GM12878 (cell line): Measurements from ENCODE around the gene ZCRB1. TPM values are rescaled to one million over a fixed set of nuclear protein-coding genes. Genes with fewer than 3 reads are reported as not detected.

Experiments used
- ATAC-seq: fragments of 200-7000 bp; cut with Tn5 transposase; 3 replicates; pipeline ENCODE4 v1.9.1; 2020; ENCODE audit warnings: mild to moderate bottlenecking, moderate library complexity
- BruUV-seq: library from RNA; stranded (reverse); fragments of 400-500 nt; replicated peaks from 2 replicates; lab custom pipeline; 2021; lab: Mats Ljungman, UMichigan
- CTCF ChIA-PET: fragments of 300-600 bp; sonication (Branson Sonifier 250); formaldehyde crosslinking; extraction: SDS; loops from one replicate; lab custom pipeline; 2021; ENCODE audit warnings: inconsistent platforms; lab: Yijun Ruan, JAX
- POLR2A ChIA-PET: fragments of 350-600 bp; formaldehyde crosslinking; extraction: SDS; loops from one replicate; lab custom pipeline; 2021; ENCODE audit warnings: inconsistent platforms; lab: Charles Lee
- RAD21 ChIA-PET: fragments of 300-600 bp; sonication (Branson Sonifier 250); formaldehyde crosslinking; loops from one replicate; lab custom pipeline; 2023; ENCODE audit warnings: antibody characterized with exemption; ENCODE audit not compliant: unreplicated experiment; lab: Charles Lee
- SMC1A ChIA-PET: fragments of 300-600 bp; sonication (Branson Sonifier 250); formaldehyde crosslinking; loops from one replicate; lab custom pipeline; 2023; ENCODE audit not compliant: unreplicated experiment, uncharacterized antibody; lab: Charles Lee
- DNase-seq: peaks from one replicate; pipeline ENCODE4 v3.0.0-alpha.2; 2011; ENCODE audit warnings: low read depth, low spot score
- FAIRE-seq: peaks from 3 replicates; lab custom pipeline; 2011; peaks lifted over from hg19 to GRCh38; lab: Jason Lieb, UNC
- H2AFZ ChIP-seq: 2 replicates; pipeline ENCODE4 v1.6.0; 2011; ENCODE audit warnings: low read depth, low read length, control low read depth; ENCODE audit not compliant: control insufficient read depth
- H3K27ac ChIP-seq: 2 replicates; pipeline ENCODE4 v1.5.1; 2011; ENCODE audit warnings: control low read depth; ENCODE audit not compliant: control insufficient read depth, insufficient read depth
- H3K27me3 ChIP-seq, 2 experiments: replicated peaks in 1 of 2; 2 replicates each; pipeline versions ENCODE4 v1.6.0 to v1.6.1; 2011; ENCODE audit warnings: low read length in 1 of 2; ENCODE audit not compliant: control insufficient read depth in 2 of 2, insufficient read depth in 2 of 2
- H3K36me3 ChIP-seq, 2 experiments: 2 replicates each; pipeline ENCODE4 v1.5.1; 2011; ENCODE audit warnings: low read length in 1 of 2; ENCODE audit not compliant: control insufficient read depth in 2 of 2, insufficient read depth in 2 of 2
- H3K4me1 ChIP-seq: 2 replicates; pipeline ENCODE4 v1.6.1; 2011; ENCODE audit warnings: mild to moderate bottlenecking, low read length, moderate library complexity, mixed read lengths; ENCODE audit not compliant: control insufficient read depth, insufficient read depth
- H3K4me2 ChIP-seq: 2 replicates; pipeline ENCODE4 v1.6.0; 2011; ENCODE audit warnings: control low read depth; ENCODE audit not compliant: control insufficient read depth, insufficient read depth
- H3K4me3 ChIP-seq: fragments of 200-600 bp; sonication (generic); 2 replicates; pipeline ENCODE4 v1.5.1; 2016
- H3K79me2 ChIP-seq: 2 replicates; pipeline ENCODE4 v1.6.0; 2011; ENCODE audit warnings: low read length; ENCODE audit not compliant: control insufficient read depth, insufficient read depth
- H3K9ac ChIP-seq: 2 replicates; pipeline ENCODE4 v1.8.0; 2011; ENCODE audit warnings: low read length, control low read depth, mixed read lengths; ENCODE audit not compliant: control insufficient read depth, insufficient read depth
- H3K9me3 ChIP-seq: replicated peaks from 3 replicates; pipeline ENCODE4 v1.5.1; 2011; ENCODE audit warnings: mild to moderate bottlenecking, low read length; ENCODE audit not compliant: control insufficient read depth, insufficient read depth
- H4K20me1 ChIP-seq: 2 replicates; pipeline ENCODE4 v1.6.0; 2011; ENCODE audit not compliant: control insufficient read depth, insufficient read depth
- MYB ChIP-seq: fragments of 150-350 bp; IDR thresholded peaks from 2 replicates; pipeline ENCODE4 v1.6.1; 2014; ENCODE audit warnings: mild to moderate bottlenecking, low read depth, low read length, borderline replicate concordance
- NRF1 ChIP-seq: conservative IDR thresholded peaks from 2 replicates; pipeline ENCODE4 v1.6.1; 2011; ENCODE audit warnings: mild to moderate bottlenecking, low read depth, low read length, improper control_type of control experiment
- RAD51 ChIP-seq: fragments of 450-650 bp; IDR thresholded peaks from 2 replicates; pipeline ENCODE4 v1.6.1; 2016; ENCODE audit warnings: moderate library complexity, mild to moderate bottlenecking, inconsistent platforms
- YY1 ChIP-seq: IDR thresholded peaks from 2 replicates; pipeline ENCODE4 v1.6.1; 2011; ENCODE audit warnings: low read depth, mild to moderate bottlenecking, low read length
- WGBS: methylation state at CpG from one replicate; pipeline ENCODE4 v1.1.6; 2016; ENCODE audit warnings: low lambda C conversion rate; ENCODE audit not compliant: insufficient replicate concordance, insufficient coverage; ENCODE audit errors: missing lambda C conversion rate; 5-methylcytosine and 5-hydroxymethylcytosine counted together
- in situ Hi-C: fragments of 300-500 bp; cut with MboI; formaldehyde crosslinking; loops from 9 replicates; pipeline ENCODE4 v1.14.3; 2018; ENCODE audit warnings: mixed read lengths
- intact Hi-C: fragments of 100-400 bp; cut with micrococcal nuclease; formaldehyde crosslinking; loops from one replicate; pipeline ENCODE4 v1.14.2; 2022; ENCODE audit not compliant: unreplicated experiment
- polyA plus RNA-seq, 11 experiments: library from polyadenylated mRNA; depleted of rRNA in 4 of 11; unstranded in 6 of 11; stranded (reverse) in 5 of 11; fragments of >200 nt; fragmentation: Nextera tagmentation in 4 of 11; fragmentation: Illumina TruSeq in 1 of 11; extraction: Ambion mirVana in 4 of 11; extraction: Trizol in 1 of 11; gene quantifications; 1 replicate in 1 of 11; 2 replicates in 10 of 11; pipeline versions ENCODE4 v1.2.1 to v1.2.3, GENCODE V29; 2011 to 2016; ENCODE audit warnings: inconsistent platforms in 2 of 11, missing spikeins in 2 of 11, low read depth in 1 of 11
- total RNA-seq, 4 experiments: library from RNA; depleted of rRNA in 3 of 4; stranded (reverse); fragments of >200 nt in 3 of 4; fragmentation: Illumina TruSeq in 1 of 4; extraction: Trizol in 1 of 4; gene quantifications; 2 replicates each; pipeline versions ENCODE4 v1.2.1 to v1.2.3, GENCODE V29; 2013 to 2021
- TF ChIP-seq, protein P1 (sequence below): fragments of 450-650 bp; IDR thresholded peaks from 2 replicates; pipeline ENCODE4 v1.6.1; 2017; ENCODE audit warnings: mild to moderate bottlenecking, moderate library complexity
- TF ChIP-seq, protein P2 (sequence below): fragments of 450-650 bp; IDR thresholded peaks from 2 replicates; pipeline ENCODE4 v1.6.1; 2017; ENCODE audit warnings: mild to moderate bottlenecking, moderate library complexity
- TF ChIP-seq, protein P3 (sequence below): fragments of 450-650 bp; IDR thresholded peaks from 2 replicates; pipeline ENCODE4 v1.6.1; 2017; ENCODE audit warnings: borderline replicate concordance

The ZCRB1 gene
- total and polyA plus RNA-seq, 10 of the 15 experiments (the other 5 are each of a cell fraction or from before 2014, with no cell fraction given): 43.3 to 178 (median 88.6) TPM

DNA sequence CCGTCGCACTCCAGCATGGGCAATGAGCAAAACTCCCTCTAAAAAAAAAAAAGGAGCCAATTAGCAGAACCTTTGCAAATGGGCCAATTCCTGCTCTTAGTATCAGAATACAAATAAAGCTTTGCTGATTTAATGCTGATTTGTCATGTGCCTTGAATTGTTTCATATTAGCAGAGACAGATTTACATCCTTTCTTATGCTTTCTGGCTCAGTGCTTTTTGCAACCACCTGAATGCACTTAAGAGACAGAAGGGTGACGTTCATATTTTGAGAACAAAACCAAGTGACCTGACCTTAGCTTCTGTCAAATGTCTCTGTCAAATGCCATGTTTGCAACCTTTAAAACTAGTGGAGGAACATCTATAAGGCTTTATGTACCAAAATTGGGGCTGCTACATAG, 44.0 kb downstream of the ZCRB1 start (continued):
- TF ChIP-seq, protein P1, sequence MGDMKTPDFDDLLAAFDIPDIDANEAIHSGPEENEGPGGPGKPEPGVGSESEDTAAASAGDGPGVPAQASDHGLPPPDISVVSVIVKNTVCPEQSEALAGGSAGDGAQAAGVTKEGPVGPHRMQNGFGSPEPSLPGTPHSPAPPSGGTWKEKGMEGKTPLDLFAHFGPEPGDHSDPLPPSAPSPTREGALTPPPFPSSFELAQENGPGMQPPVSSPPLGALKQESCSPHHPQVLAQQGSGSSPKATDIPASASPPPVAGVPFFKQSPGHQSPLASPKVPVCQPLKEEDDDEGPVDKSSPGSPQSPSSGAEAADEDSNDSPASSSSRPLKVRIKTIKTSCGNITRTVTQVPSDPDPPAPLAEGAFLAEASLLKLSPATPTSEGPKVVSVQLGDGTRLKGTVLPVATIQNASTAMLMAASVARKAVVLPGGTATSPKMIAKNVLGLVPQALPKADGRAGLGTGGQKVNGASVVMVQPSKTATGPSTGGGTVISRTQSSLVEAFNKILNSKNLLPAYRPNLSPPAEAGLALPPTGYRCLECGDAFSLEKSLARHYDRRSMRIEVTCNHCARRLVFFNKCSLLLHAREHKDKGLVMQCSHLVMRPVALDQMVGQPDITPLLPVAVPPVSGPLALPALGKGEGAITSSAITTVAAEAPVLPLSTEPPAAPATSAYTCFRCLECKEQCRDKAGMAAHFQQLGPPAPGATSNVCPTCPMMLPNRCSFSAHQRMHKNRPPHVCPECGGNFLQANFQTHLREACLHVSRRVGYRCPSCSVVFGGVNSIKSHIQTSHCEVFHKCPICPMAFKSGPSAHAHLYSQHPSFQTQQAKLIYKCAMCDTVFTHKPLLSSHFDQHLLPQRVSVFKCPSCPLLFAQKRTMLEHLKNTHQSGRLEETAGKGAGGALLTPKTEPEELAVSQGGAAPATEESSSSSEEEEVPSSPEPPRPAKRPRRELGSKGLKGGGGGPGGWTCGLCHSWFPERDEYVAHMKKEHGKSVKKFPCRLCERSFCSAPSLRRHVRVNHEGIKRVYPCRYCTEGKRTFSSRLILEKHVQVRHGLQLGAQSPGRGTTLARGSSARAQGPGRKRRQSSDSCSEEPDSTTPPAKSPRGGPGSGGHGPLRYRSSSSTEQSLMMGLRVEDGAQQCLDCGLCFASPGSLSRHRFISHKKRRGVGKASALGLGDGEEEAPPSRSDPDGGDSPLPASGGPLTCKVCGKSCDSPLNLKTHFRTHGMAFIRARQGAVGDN: no peak
- TF ChIP-seq RAD51 (no peak), YY1 (no peak)
- TF ChIP-seq, all 136 proteins: peak for 0

DNA sequence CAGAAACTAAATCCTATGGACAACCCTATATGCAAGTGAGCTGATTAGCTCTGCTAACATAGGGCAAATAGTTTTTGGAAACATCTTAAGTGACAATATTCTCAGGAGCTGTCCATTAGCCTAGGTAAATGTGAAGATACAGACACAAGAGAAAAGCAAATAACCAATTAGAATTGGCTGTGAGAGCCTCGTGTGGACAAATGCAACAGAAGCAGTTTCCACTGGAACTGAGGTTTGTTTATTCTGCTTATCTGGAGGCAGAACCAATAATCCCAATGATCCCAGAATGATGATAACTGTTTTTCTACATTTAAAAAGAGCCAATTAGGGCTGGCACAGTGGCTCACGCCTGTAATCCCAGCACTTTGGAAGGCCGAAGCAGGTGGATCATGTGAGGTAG, 44.6 kb downstream of the ZCRB1 start:
- WGBS: 58% methylated on average over 3 of the region's 3 CpGs
- ChIA-PET POLR2A (no interaction called here), RAD21 (interaction anchor here (0.9 to 1.1 kb wide), 2 partner anchors 17 to 51 kb away, joined by 3 to 4 read pairs; no protein-coding TSS in a partner anchor), SMC1A (interaction anchor here (0.6 to 1.4 kb wide), 3 partner anchors 38 to 983 kb away, joined by 3 read pairs; no protein-coding TSS in a partner anchor), CTCF (no interaction called here)
- TF ChIP-seq, protein P2, sequence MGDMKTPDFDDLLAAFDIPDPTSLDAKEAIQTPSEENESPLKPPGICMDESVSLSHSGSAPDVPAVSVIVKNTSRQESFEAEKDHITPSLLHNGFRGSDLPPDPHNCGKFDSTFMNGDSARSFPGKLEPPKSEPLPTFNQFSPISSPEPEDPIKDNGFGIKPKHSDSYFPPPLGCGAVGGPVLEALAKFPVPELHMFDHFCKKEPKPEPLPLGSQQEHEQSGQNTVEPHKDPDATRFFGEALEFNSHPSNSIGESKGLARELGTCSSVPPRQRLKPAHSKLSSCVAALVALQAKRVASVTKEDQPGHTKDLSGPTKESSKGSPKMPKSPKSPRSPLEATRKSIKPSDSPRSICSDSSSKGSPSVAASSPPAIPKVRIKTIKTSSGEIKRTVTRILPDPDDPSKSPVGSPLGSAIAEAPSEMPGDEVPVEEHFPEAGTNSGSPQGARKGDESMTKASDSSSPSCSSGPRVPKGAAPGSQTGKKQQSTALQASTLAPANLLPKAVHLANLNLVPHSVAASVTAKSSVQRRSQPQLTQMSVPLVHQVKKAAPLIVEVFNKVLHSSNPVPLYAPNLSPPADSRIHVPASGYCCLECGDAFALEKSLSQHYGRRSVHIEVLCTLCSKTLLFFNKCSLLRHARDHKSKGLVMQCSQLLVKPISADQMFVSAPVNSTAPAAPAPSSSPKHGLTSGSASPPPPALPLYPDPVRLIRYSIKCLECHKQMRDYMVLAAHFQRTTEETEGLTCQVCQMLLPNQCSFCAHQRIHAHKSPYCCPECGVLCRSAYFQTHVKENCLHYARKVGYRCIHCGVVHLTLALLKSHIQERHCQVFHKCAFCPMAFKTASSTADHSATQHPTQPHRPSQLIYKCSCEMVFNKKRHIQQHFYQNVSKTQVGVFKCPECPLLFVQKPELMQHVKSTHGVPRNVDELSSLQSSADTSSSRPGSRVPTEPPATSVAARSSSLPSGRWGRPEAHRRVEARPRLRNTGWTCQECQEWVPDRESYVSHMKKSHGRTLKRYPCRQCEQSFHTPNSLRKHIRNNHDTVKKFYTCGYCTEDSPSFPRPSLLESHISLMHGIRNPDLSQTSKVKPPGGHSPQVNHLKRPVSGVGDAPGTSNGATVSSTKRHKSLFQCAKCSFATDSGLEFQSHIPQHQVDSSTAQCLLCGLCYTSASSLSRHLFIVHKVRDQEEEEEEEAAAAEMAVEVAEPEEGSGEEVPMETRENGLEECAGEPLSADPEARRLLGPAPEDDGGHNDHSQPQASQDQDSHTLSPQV: no peak
- no peak for TF ChIP-seq NRF1
- TF ChIP-seq, protein P3, sequence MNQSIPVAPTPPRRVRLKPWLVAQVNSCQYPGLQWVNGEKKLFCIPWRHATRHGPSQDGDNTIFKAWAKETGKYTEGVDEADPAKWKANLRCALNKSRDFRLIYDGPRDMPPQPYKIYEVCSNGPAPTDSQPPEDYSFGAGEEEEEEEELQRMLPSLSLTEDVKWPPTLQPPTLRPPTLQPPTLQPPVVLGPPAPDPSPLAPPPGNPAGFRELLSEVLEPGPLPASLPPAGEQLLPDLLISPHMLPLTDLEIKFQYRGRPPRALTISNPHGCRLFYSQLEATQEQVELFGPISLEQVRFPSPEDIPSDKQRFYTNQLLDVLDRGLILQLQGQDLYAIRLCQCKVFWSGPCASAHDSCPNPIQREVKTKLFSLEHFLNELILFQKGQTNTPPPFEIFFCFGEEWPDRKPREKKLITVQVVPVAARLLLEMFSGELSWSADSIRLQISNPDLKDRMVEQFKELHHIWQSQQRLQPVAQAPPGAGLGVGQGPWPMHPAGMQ: no peak
- no peak for TF ChIP-seq YY1
- no peak for TF ChIP-seq MYB
- no peak overlapping the region for H3K9ac ChIP-seq
- no peaks in the 10 kb centered on the region for H3K9me3 ChIP-seq
- in situ Hi-C loops: no loop called here
- no peak overlapping the region for H2AFZ ChIP-seq
- H4K20me1 ChIP-seq: no peaks in the 10 kb centered on the region
- ATAC-seq (no peak), FAIRE-seq (no peak), DNase-seq (no peak)
- no peaks in the 10 kb centered on the region for H3K27me3 ChIP-seq
- intact Hi-C loops: no loop called here
- H3K79me2 ChIP-seq: no peaks in the 10 kb centered on the region
- no TSS peak for BruUV-seq
- no peak overlapping the region for H3K27ac ChIP-seq
- H3K4me2 ChIP-seq: no peak overlapping the region
- peaks cover 3% of the 10 kb centered on the region; the same call in 1 of the 2 replicates for H3K4me1 ChIP-seq
- H3K36me3 ChIP-seq: no peaks in the 10 kb centered on the region
- H3K4me3 ChIP-seq: no peak overlapping the region
